Gastroesophageal sphincter (tissue), 3 donors: ENCODE results near the gene CFAP119.

Source experiments
- EP300 ChIP-seq: sonication (generic); formaldehyde crosslinking; IDR thresholded peaks from one replicate; pipeline ENCODE4 v1.6.1; 2017; ENCODE audit warnings: antibody characterized with exemption, mild to moderate bottlenecking
- POLR2A ChIP-seq, 2 donors: fragments of 450-650 bp; IDR thresholded peaks; one replicate each; pipeline ENCODE4 v1.6.1; 2017; ENCODE audit warnings: antibody characterized with exemption in 2 of 2, mild to moderate bottlenecking in 2 of 2, moderate library complexity in 1 of 2
- POLR2AphosphoS5 ChIP-seq: sonication (generic); formaldehyde crosslinking; IDR thresholded peaks from one replicate; pipeline ENCODE4 v1.6.1; 2017; ENCODE audit warnings: antibody characterized with exemption
- TF ChIP-seq, protein P1 (sequence below), 4 experiments: fragments of 200-600 bp in 2 of 4; fragments of 450-650 bp in 2 of 4; sonication (generic) in 1 of 4; IDR thresholded peaks; one replicate each; pipeline ENCODE4 v1.5.1; 2017 to 2019; ENCODE audit warnings: antibody characterized with exemption in 4 of 4, mild to moderate bottlenecking in 2 of 4, moderate library complexity in 2 of 4

DNA sequence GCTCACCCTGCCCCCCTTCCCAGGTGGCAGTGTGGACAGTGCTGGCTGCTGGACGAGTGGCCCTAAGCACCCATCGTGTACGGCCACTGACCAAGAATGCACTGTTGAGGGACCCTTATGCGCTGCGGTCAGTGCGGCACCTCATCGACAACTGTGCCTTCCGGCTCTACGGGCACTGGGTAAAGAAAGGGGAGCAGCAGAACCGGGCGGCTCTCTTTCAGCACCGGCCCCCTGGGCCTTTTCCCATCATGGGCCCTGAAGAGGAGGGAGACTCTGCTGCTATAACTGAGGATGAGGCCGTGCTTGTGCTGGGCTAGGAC is 5.1 kb downstream of the CFAP119 start:
- TF ChIP-seq, protein P1, sequence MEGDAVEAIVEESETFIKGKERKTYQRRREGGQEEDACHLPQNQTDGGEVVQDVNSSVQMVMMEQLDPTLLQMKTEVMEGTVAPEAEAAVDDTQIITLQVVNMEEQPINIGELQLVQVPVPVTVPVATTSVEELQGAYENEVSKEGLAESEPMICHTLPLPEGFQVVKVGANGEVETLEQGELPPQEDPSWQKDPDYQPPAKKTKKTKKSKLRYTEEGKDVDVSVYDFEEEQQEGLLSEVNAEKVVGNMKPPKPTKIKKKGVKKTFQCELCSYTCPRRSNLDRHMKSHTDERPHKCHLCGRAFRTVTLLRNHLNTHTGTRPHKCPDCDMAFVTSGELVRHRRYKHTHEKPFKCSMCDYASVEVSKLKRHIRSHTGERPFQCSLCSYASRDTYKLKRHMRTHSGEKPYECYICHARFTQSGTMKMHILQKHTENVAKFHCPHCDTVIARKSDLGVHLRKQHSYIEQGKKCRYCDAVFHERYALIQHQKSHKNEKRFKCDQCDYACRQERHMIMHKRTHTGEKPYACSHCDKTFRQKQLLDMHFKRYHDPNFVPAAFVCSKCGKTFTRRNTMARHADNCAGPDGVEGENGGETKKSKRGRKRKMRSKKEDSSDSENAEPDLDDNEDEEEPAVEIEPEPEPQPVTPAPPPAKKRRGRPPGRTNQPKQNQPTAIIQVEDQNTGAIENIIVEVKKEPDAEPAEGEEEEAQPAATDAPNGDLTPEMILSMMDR (IDR thresholded peaks at IDR 0.05): no peak
- TF ChIP-seq POLR2A (IDR thresholded peaks at IDR 0.05) (no peak), POLR2AphosphoS5 (no peak), EP300 (no peak)
